HCT116 (cell line): ENCODE measurements around the gene SPATC1L.

Experiments
- CBX3 ChIP-seq: IDR thresholded peaks from 2 replicates; pipeline ENCODE4 v1.6.1; 2012; ENCODE audit warnings: low read depth
- CTCF ChIP-seq, 3 experiments: fragments of 200-600 bp in 1 of 3; sonication (generic) in 1 of 3; IDR thresholded peaks in 2 of 3; conservative IDR thresholded peaks in 1 of 3; 2 replicates each; pipeline ENCODE4 v1.5.1; 2012 to 2017; ENCODE audit warnings: low read depth in 2 of 3, low read length in 2 of 3, antibody characterized with exemption in 1 of 3, borderline replicate concordance in 1 of 3, control low read depth in 1 of 3, mild to moderate bottlenecking in 1 of 3, mixed read lengths in 1 of 3, mixed run types in 1 of 3, moderate library complexity in 1 of 3; ENCODE audit not compliant: insufficient read depth in 1 of 3
- EZH2 ChIP-seq: fragments of 200-600 bp; sonication (generic); IDR thresholded peaks from 2 replicates; pipeline ENCODE4 v1.6.1; 2017; ENCODE audit warnings: antibody characterized with exemption, mixed run types
- EZH2phosphoT487 ChIP-seq: fragments of 200-600 bp; IDR thresholded peaks from 2 replicates; pipeline ENCODE4 v1.6.1; 2018; ENCODE audit warnings: antibody characterized with exemption, borderline replicate concordance
- POLR2A ChIP-seq: IDR thresholded peaks from 2 replicates; pipeline ENCODE4 v1.7.0; 2011; ENCODE audit warnings: borderline replicate concordance; ENCODE audit not compliant: insufficient read depth, insufficient read length; ENCODE audit errors: extremely low read depth
- POLR2AphosphoS5 ChIP-seq: IDR thresholded peaks from 2 replicates; pipeline ENCODE4 v1.6.1; 2011; ENCODE audit warnings: mild to moderate bottlenecking, low read depth, low read length, moderate library complexity
- RAD21 ChIP-seq: IDR thresholded peaks from 2 replicates; pipeline ENCODE4 v1.6.1; 2012; ENCODE audit warnings: low read depth, mild to moderate bottlenecking
- REST ChIP-seq: IDR thresholded peaks from 2 replicates; pipeline ENCODE4 v1.6.1; 2012; ENCODE audit warnings: low read depth
- SP1 ChIP-seq: IDR thresholded peaks from 2 replicates; pipeline ENCODE4 v1.6.1; 2012; ENCODE audit warnings: low read depth
- SRF ChIP-seq: IDR thresholded peaks from 2 replicates; pipeline ENCODE4 v1.6.1; 2012; ENCODE audit warnings: low read depth
- YY1 ChIP-seq: IDR thresholded peaks from 2 replicates; pipeline ENCODE4 v1.6.1; 2011; ENCODE audit warnings: low read length, low read depth, moderate library complexity, mild to moderate bottlenecking; ENCODE audit not compliant: insufficient replicate concordance; ENCODE audit errors: extremely low read depth
- ZFX ChIP-seq: fragments of 450-650 bp; IDR thresholded peaks from 2 replicates; pipeline ENCODE4 v1.6.1; 2017
- ZNF274 ChIP-seq: fragments of 200-500 bp; sonication (Bioruptor generic); IDR thresholded peaks from 2 replicates; pipeline ENCODE4 v1.6.1; 2014; ENCODE audit warnings: mild to moderate bottlenecking, low read depth, low read length, inconsistent platforms

GRCh38 chr21:46114963-46115362, 69.3 kb downstream of the SPATC1L start:
- TF ChIP-seq CTCF (IDR thresholded peaks at IDR 0.05 in 2 of 3, conservative IDR thresholded peaks at IDR 0.05 in 1 of 3; ENCODE audit: borderline replicate concordance in 1 of 3, insufficient read depth in 1 of 3, low read depth in 2 of 3, low read length in 2 of 3), result no peak
- TF ChIP-seq SP1, result no peak
- no peak for TF ChIP-seq SRF
- TF ChIP-seq REST, result no peak
- TF ChIP-seq CBX3, result no peak
- TF ChIP-seq POLR2A, result no peak
- no peak for TF ChIP-seq ZNF274
- TF ChIP-seq EZH2phosphoT487, result no peak
- no peak for TF ChIP-seq ZFX
- no peak for TF ChIP-seq RAD21
- no peak for TF ChIP-seq POLR2AphosphoS5
- TF ChIP-seq YY1, result no peak
- TF ChIP-seq EZH2, result no peak
